GM12891 (cell line): Measurements from ENCODE around the gene SH3RF2.

Source experiments
- PAX5 ChIP-seq: IDR thresholded peaks from 2 replicates; pipeline ENCODE4 v1.6.1; 2011; ENCODE audit warnings: low read length, moderate library complexity, mild to moderate bottlenecking; ENCODE audit not compliant: insufficient read depth, severe bottlenecking
- POLR2A ChIP-seq: IDR thresholded peaks from 2 replicates; pipeline ENCODE4 v1.6.1; 2011; ENCODE audit warnings: low read depth, low read length, control low read depth
- POLR2AphosphoS5 ChIP-seq: IDR thresholded peaks from 2 replicates; pipeline ENCODE4 v1.6.1; 2011; ENCODE audit warnings: low read depth, low read length, control low read depth
- POU2F2 ChIP-seq: IDR thresholded peaks from 2 replicates; pipeline ENCODE4 v1.6.1; 2011; ENCODE audit warnings: low read depth, mild to moderate bottlenecking, control low read depth, low read length, moderate library complexity
- SPI1 ChIP-seq: IDR thresholded peaks from 2 replicates; pipeline ENCODE4 v1.6.1; 2011; ENCODE audit warnings: low read depth, low read length, control low read depth
- TAF1 ChIP-seq: IDR thresholded peaks from 2 replicates; pipeline ENCODE4 v1.6.1; 2011; ENCODE audit warnings: low read depth, low read length, control low read depth

DNA sequence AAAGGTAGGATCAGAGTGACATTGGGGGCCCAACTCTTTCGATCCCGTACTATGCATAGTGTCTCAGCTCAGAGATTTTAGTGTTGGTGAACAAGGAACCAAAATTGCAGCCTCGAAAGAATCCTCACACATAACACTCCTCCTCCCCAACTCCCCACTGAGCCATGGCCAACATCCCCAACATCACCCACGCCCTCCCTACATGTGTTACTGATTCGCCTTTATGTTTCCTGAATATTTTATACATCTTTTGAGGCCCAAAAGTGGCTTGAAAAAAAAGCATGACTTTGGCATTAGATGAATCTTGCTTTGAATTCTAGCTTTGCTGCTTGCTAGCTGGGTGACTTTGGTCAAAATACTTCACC is 123.8 kb downstream of the SH3RF2 start:
- no peak for TF ChIP-seq POLR2A
- TF ChIP-seq PAX5 = no peak
- no peak for TF ChIP-seq POLR2AphosphoS5
- TF ChIP-seq TAF1 = no peak
- no peak for TF ChIP-seq SPI1
- TF ChIP-seq POU2F2 = no peak
